ENCODE results near the gene LRRC41.
"Not testable (repeated sequence)": the region's sequence is repeated elsewhere in the genome, so short reads cannot be mapped to it uniquely, and the experiment has no call there.

LRRC41 gene

GRCh38 chr1:46319960-46320914 is 16.8 kb upstream of the LRRC41 start:
- DNase-seq: not testable (repeated sequence)

- DNase-seq: not testable (repeated sequence)
Observed at GRCh38 chr1:46319301-46319700, 15.9 kb upstream of the LRRC41 start.

GRCh38 chr1:46317323-46317722 is 13.9 kb upstream of the LRRC41 start:
- DNase-seq: no peak

- no peak for DNase-seq
Observed at GRCh38 chr1:46315669-46316403, 12.4 kb upstream of the LRRC41 start.

GRCh38 chr1:46310321-46310720 is 6.9 kb upstream of the LRRC41 start:
- no peak for DNase-seq

GRCh38 chr1:46309401-46310159 is 6.2 kb upstream of the LRRC41 start:
- no peak for DNase-seq

GRCh38 chr1:46306159-46306530 is 2.7 kb upstream of the LRRC41 start:
- no peak for DNase-seq

- no peak for DNase-seq
Observed at GRCh38 chr1:46303872-46304326, 483 bp upstream of the LRRC41 start.

GRCh38 chr1:46302641-46303037 is 777 bp downstream of the LRRC41 start:
- peak; percentile 52 for DNase-seq

GRCh38 chr1:46301808-46302640 is 1.4 kb downstream of the LRRC41 start:
- DNase-seq: peak; percentile 69

- no peak for DNase-seq
Observed at GRCh38 chr1:46301406-46301807, 2.0 kb downstream of the LRRC41 start.

GRCh38 chr1:46300673-46301405 is 2.6 kb downstream of the LRRC41 start:
- no peak for DNase-seq

- no peak for DNase-seq
Observed at GRCh38 chr1:46298387-46298786, 5.0 kb downstream of the LRRC41 start.

- DNase-seq: no peak
Observed at GRCh38 chr1:46295306-46295705, 8.1 kb downstream of the LRRC41 start.

- no peak for DNase-seq
Observed at GRCh38 chr1:46289976-46290375, 13.4 kb downstream of the LRRC41 start.

GRCh38 chr1:46289134-46289494 is 14.3 kb downstream of the LRRC41 start:
- no peak for DNase-seq

- DNase-seq: no peak
Observed at GRCh38 chr1:46288485-46289133, 14.8 kb downstream of the LRRC41 start.

GRCh38 chr1:46285730-46286477 is 17.5 kb downstream of the LRRC41 start:
- peak; percentile 64 for DNase-seq

GRCh38 chr1:46284597-46285564 is 18.5 kb downstream of the LRRC41 start:
- no peak for DNase-seq
